GM21528 (cell line): ENCODE data around the gene MPPED1.

Experiments
- ATAC-seq: cut with Tn5 transposase; IDR thresholded peaks from one replicate; pipeline ENCODE4 v1.9.1; 2021; ENCODE audit warnings: mild to moderate bottlenecking, moderate library complexity; ENCODE audit not compliant: unreplicated experiment, low FRiP score

The MPPED1 gene

GRCh38 chr22:43392385-43392989 is 19.3 kb upstream of the MPPED1 start:
- no peak for ATAC-seq

DNA sequence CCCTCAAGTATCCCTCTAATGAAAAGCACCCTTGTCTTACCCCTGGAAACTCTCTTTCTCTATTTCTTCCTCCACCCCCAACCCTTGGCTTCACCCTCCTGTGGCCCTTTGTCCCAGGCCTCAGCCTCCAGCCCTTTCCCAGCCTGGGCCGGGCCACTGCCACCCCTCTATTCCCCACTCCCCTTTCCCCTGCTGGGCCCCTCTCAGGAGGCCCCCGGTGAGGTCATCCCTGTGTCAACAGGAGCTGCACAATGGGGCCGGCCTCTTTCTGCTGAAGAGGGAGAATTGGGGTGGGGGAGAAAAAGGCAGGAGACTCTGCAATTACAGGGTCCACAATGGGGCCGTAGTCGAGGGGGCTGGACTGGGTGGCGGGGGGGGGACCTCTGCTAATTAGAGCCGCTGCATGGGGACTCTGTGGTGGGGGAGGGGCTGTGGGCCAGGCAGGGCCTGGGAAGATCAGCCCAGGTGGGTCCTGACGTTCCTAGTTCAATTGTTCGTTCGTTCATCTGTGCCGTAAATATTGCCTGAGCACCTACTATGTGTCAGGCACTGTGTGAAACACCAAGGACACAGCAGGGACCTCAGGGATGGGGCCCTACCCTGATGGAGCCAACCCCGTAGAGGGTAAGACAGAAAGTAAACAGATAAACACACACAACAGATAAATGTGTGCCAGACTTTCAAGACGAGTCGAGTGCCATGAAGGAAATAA is 18.5 kb upstream of the MPPED1 start:
- no peak for ATAC-seq

DNA sequence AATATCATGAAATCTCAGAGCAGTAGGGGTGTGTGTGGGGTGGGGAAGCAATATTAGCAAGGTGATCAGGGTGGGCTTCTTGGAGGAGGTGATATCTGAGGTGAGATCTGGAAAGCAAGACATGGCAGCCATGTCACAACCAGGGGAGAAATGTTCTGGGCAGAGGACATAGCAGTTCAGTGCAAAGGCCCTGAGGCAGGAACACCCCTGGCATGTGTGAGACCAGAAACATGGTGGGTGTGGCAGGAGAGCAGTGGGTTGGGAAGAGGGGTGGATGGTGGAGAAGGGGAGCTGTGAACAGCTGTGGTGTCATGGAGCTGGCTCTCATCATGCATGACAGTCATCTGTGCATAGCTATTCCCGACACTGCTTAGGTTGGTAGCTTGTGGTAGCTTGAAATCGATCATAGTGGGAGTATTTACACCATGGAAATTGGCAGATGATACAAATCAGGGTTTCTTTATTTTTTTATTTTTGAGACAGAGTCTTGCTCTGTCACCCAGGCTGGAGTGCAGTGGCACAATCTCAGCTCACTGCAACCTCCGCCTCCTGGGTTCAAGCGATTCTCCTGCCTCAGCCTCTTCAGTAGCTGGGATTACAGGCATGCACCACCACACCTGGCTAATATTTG is 17.9 kb upstream of the MPPED1 start:
- no peak for ATAC-seq

DNA sequence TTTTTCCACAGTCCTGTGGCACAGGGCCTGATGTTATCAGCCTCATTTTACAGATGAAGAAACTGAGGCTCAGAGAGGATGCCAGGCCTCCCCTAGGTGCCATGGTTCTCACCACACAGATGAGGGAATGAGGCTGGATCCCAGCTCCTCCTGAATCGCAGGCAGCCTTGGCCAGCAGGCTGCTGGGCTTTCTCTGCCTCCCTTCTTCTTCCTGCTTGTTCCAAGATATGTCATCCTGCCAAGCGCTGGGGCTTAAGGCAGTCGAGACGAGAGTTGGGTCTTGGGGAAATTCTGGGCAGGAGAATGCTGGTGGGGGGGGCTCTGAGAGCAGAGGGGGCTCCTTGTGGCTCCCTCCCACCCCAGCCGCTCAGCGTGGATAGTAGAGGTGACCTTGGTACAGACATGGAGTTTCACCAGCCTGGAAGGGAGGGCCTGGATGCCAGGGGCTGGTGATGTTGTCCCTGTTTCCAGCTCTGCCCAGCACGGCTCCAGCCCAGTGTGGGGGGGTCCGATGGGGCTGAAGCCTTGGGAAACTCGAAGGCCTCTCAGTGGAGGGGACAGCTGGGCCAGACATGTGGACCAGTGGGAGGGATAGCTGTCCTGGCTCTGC is 16.6 kb upstream of the MPPED1 start:
- no peak for ATAC-seq

DNA sequence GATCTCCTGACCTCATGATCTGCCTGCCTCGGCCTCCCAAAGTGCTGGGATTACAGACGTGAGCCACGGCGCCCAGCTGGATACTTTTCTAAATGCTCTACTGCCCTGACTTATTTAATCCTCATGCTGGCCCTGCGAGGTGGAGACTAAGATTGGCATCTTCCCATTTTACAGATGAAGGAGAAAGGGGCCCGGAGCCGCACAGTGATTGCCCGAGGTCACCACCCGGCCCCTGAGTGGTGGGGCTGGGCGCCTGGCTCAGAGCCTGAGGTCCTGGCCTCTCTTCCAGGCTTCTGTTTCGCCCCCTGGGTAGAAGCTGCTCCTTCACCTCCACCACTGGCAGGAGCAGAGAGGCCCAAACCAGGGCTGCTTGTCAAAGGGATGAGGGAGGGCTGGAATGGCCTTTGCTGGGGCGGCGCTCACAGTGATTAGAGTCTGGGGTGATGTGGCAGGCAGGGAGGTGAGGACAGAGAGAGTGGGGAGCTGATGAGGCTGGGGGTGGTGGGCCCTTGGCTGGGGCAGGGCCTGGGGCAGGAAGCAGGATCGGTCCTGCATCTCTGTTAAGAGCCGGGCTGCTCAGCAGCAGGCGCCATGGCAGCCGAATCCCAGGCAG is 15.4 kb upstream of the MPPED1 start:
- no peak for ATAC-seq

DNA sequence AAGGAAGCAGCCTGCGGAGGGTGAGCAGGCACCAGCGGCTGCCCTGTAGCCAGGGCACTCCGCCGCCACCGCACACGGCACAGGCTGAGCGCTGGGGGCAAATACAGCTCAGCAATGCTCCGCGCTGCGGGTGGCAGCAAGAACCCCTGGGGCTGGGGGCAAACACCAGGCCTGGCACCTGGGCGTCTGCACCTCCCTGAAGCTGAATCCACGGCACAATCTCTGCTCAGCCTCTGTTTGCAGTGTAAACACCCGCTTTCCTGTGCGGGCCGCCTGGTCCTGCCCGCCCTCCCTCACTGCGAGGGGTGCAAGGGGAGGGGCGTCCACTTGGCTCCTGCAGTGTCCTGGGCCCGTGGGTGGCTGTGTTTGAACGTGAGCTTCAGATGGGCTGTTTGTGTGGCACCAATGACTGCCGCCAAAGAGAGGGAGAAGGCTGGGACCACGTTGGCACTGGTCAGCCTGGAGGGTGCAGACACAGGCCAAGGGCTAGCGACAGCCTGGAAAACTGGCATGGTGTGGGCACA is 14.8 kb upstream of the MPPED1 start:
- ATAC-seq = no peak

- ATAC-seq = no peak
Measured at GRCh38 chr22:43397766-43398165, 14.0 kb upstream of the MPPED1 start.

GRCh38 chr22:43398246-43398645 is 13.6 kb upstream of the MPPED1 start:
- ATAC-seq = no peak

GRCh38 chr22:43398910-43399309 is 12.9 kb upstream of the MPPED1 start:
- no peak for ATAC-seq

DNA sequence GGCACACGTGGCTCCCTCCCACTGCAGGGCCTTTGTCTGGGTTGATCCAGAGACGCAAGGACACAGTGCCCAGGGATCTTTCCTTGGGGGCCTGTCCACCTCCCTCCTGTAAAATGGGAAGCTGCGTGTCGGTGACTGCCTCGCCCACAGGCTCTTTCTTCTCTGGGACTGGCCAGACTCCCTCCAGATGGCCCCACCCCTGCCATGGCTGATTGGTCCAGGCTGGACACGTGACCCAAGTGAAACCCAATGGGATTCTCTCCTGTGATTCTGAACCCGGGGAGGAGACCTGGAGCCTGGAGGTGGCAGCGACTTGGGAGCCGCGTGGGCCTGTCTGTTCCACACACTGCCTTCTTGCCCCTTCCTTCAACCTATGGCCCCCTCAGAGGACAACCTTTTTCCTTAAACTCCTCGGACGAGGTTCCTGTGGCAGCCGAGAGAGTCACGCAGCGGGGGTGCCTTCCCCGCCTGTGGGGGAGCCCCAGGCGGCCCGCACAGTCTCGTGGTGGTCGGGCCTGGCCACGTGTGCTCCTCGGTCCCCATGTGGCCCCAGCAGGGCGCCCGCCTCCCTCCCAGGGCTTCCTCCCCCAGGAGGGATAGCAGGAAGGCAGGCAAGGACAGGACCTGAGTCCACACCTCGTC is 12.4 kb upstream of the MPPED1 start:
- no peak for ATAC-seq

DNA sequence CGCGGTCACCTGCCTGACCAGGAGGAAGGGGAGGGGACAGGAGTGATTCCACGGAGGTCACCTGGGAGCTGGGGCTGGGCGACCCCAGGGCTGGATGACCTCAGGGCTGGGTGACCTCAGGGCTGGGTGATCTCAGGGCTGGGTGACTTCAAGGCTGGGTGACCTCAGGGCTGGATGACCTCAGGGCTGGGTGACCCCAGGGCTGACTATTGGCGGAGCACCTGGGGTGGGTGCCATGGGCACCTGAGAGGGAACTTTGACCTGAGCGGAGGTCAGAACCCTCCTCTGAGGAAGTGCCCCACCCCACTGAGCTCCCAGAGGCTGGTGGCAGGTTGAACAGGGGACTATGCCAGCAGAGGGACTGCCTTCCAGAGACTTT is 11.8 kb upstream of the MPPED1 start:
- ATAC-seq = no peak

GRCh38 chr22:43400449-43400848 is 11.4 kb upstream of the MPPED1 start:
- ATAC-seq = no peak

DNA sequence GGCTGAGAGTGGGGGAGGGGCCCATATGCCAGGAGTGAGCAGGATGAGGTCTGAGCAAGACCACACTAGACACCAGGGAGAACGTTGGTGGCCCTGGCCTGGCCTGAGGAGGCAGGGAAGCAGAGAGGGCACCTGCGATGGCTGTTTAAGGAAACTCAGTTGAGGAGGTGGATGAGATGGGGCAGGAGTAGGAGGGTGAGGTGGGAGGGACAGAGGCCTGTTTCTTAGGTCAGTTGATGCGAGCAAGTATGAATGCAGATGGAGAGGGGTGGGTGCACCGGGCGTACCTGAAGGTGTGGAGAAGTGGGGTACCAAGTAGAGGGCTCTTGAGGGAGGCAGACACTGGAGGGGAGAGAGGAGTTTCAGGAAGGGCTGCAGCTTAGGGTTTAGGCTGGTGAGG is 10.6 kb upstream of the MPPED1 start:
- ATAC-seq = no peak

DNA sequence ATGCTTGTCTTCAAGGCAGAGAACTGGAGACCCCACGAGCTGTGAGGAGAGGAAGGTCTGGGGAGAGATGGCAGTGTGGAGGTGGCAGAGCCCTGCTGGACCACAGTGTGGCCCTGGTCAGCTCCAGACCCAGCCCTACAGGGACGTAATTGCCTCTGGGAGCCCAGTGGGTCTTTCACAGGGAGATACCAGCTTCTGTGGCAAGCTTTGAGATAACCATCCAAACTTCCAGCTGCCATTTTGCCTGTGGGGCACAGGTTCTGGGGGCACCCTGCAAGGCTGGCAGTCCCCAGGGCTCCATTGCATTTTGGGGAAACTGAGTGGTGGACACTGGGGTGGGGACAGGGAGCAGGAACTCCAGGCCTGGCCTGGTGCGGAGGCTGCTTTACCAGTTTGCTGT is 10.2 kb upstream of the MPPED1 start:
- no peak for ATAC-seq

DNA sequence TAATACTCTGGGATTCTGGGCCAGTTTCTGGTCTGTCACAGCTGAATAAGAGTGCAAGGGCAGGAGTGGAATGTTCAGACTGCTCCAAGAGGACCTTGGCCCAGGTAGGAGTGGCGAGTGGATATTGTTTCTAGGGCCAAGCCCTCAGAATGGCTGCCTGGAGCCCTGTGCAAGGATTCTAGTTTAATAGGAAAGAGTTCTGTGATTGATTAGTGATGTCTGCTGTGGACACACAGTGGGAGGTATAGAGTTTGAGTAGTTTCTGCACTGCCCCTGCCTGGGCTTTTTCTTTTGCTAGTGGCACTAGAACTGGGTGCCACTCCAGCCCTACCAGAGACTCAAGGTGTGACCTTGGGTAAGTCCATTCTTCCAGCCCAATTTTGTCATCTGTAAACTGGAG is 9.7 kb upstream of the MPPED1 start:
- no peak for ATAC-seq

GRCh38 chr22:43404673-43405385 is 7.0 kb upstream of the MPPED1 start:
- no peak for ATAC-seq

GRCh38 chr22:43406186-43406790 is 5.5 kb upstream of the MPPED1 start:
- ATAC-seq = no peak

GRCh38 chr22:43407591-43407990 is 4.2 kb upstream of the MPPED1 start:
- no peak for ATAC-seq

DNA sequence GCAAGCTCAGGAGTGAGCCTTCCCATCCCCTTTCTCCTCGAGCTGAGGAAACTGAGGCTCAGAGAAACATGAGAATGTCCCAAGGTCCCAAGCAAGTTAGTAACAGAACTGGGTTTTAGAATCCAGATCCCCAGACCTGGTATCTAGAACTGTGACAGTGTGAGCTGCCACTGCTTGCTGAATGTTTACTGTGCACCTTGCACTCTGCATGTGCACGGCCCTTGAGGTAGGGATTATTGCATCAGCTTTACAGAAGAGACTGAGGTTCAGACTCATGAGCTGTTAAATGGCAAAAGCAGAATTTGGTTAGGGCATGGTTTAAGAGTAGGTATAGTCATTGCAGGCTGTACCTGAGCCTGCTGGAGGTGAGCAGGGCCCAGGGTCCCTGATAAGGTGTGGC is 3.8 kb upstream of the MPPED1 start:
- no peak for ATAC-seq

DNA sequence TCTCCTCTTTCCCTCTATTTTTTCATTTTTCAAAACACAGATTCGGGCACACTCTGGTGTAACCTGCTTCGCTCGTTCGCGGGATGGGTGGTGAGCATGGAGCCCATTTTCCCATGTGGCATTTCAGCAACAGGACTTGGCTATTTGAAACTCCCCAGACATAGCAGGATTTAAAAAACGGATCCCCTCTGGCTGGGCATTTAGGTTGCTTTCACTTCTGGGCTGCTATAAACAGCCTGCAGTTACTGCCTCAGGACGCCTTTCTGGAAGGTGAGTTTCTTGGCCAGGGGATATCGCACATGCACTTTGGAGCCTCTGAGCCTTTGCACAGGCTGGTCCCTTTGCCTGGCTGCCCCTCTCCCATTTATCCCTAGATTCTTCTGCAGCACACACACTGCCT is 2.8 kb upstream of the MPPED1 start:
- ATAC-seq = no peak
